ENCODE results near the gene SOX6. TPM values are rescaled to one million over a fixed set of nuclear protein-coding genes. Genes with fewer than 3 reads are reported as not detected.

The SOX6 gene
- total RNA-seq, 1 donor from 2014 or later: 36.1 TPM

GRCh38 chr11:16193897-16194381 lies 162.4 kb downstream of the SOX6 start:
- no peak for DNase-seq (ENCODE audit: low spot score)

- DNase-seq (ENCODE audit: low spot score): no peak
Observed at GRCh38 chr11:16191868-16192240, 164.5 kb downstream of the SOX6 start.

GRCh38 chr11:16191212-16191867 lies 165.0 kb downstream of the SOX6 start:
- no peak for DNase-seq (ENCODE audit: low spot score)

GRCh38 chr11:16186680-16187079 lies 169.7 kb downstream of the SOX6 start:
- peak; percentile 56 for DNase-seq (ENCODE audit: low spot score)

- no peak for DNase-seq (ENCODE audit: low spot score)
Observed at GRCh38 chr11:16185042-16185441, 171.3 kb downstream of the SOX6 start.

GRCh38 chr11:16184588-16184987 lies 171.8 kb downstream of the SOX6 start:
- peak; percentile 63 for DNase-seq (ENCODE audit: low spot score)

- no peak for DNase-seq (ENCODE audit: low spot score)
Observed at GRCh38 chr11:16182553-16182952, 173.8 kb downstream of the SOX6 start.

GRCh38 chr11:16180868-16181267 lies 175.5 kb downstream of the SOX6 start:
- no peak for DNase-seq (ENCODE audit: low spot score)

- no peak for DNase-seq (ENCODE audit: low spot score)
Observed at GRCh38 chr11:16179676-16180075, 176.7 kb downstream of the SOX6 start.

GRCh38 chr11:16178273-16178672 lies 178.1 kb downstream of the SOX6 start:
- no peak for DNase-seq (ENCODE audit: low spot score)

- DNase-seq (ENCODE audit: low spot score): no peak
Observed at GRCh38 chr11:16177688-16178087, 178.7 kb downstream of the SOX6 start.

- no peak for DNase-seq (ENCODE audit: low spot score)
Observed at GRCh38 chr11:16173798-16174197, 182.5 kb downstream of the SOX6 start.

- no peak for DNase-seq (ENCODE audit: low spot score)
Observed at GRCh38 chr11:16171882-16172281, 184.5 kb downstream of the SOX6 start.

- DNase-seq (ENCODE audit: low spot score): no peak
Observed at GRCh38 chr11:16169956-16170847, 186.1 kb downstream of the SOX6 start.

GRCh38 chr11:16169541-16169940 lies 186.8 kb downstream of the SOX6 start:
- no peak for DNase-seq (ENCODE audit: low spot score)

- DNase-seq (ENCODE audit: low spot score): no peak
Observed at GRCh38 chr11:16167706-16168487, 188.4 kb downstream of the SOX6 start.

GRCh38 chr11:16166571-16166970 lies 189.8 kb downstream of the SOX6 start:
- DNase-seq (ENCODE audit: low spot score): no peak

- no peak for DNase-seq (ENCODE audit: low spot score)
Observed at GRCh38 chr11:16160146-16160545, 196.2 kb downstream of the SOX6 start.

- no peak for DNase-seq (ENCODE audit: low spot score)
Observed at GRCh38 chr11:16158426-16158994, 197.8 kb downstream of the SOX6 start.

- DNase-seq (ENCODE audit: low spot score): no peak
Observed at GRCh38 chr11:16157327-16157726, 199.0 kb downstream of the SOX6 start.

GRCh38 chr11:16155448-16155847 lies 200.9 kb downstream of the SOX6 start:
- DNase-seq (ENCODE audit: low spot score): no peak

All from mucosa of gallbladder (tissue), 1 donor.